Urinary bladder (tissue), 4 donors: Measurements from ENCODE around the gene ZNF32. TPM values are rescaled to one million over a fixed set of nuclear protein-coding genes. Genes with fewer than 3 reads are reported as not detected.
"Not testable (repeated sequence)": the region's sequence is repeated elsewhere in the genome, so short reads cannot be mapped to it uniquely, and the experiment has no call there.

Experiments
- DNase-seq: peaks from one replicate; pipeline ENCODE4 v3.0.0-alpha.2; 2015; ENCODE audit errors: extremely low spot score
- H3K27ac ChIP-seq: one replicate; pipeline ENCODE4 v1.5.1; 2013; ENCODE audit warnings: low read depth, mild to moderate bottlenecking, moderate library complexity
- H3K36me3 ChIP-seq: one replicate; pipeline ENCODE4 v1.6.1; 2013; ENCODE audit warnings: mild to moderate bottlenecking, moderate library complexity; ENCODE audit not compliant: insufficient read depth
- H3K4me1 ChIP-seq: one replicate; pipeline ENCODE4 v1.6.1; 2013; ENCODE audit warnings: mild to moderate bottlenecking, moderate library complexity; ENCODE audit not compliant: insufficient read depth
- H3K4me3 ChIP-seq: one replicate; pipeline ENCODE4 v1.5.1; 2013; ENCODE audit warnings: low read depth, low read length
- WGBS: extraction: QIAGEN DNeasy Blood & Tissue Kit; methylation state at CpG from one replicate; pipeline ENCODE4 v1.1.7; 2013; 5-methylcytosine and 5-hydroxymethylcytosine counted together
- polyA plus RNA-seq: library from polyadenylated mRNA; stranded (reverse); fragments of 200-250 nt; gene quantifications from one replicate; pipeline ENCODE4 v1.2.3, GENCODE V29; 2013
- total RNA-seq: library from RNA; depleted of rRNA; stranded (reverse); fragments of >200 nt; gene quantifications from one replicate; pipeline ENCODE4 v1.2.3, GENCODE V29; 2014
- donor health status: healthy with polysubstance abuse.
- donor health status: healthy.

ZNF32 gene
- total and polyA plus RNA-seq, 2 donors, result 37.7 to 50.9 TPM

- 85% methylated on average over 6 of the region's 6 CpGs for WGBS
Measured at GRCh38 chr10:43601576-43601975, 47.1 kb downstream of the ZNF32 start.

DNA sequence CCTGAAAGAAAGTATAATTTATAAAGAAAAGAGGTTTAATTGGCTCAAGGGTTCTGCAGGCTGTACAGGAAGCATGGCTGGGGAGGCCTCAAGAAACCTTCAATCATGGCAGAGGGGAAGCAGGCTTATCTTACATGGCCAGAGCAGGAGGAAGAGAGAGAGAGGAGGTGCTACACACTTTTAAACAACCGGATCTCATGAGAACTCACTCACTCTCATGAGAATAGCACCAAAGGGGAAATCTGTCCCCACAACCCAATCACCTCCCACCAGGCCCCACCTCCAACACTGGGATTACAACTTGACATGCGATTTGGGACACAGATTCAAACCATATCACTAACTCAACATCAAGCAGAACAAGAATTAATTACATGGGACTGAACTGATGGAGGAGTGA is 49.3 kb downstream of the ZNF32 start:
- WGBS, result 76% methylated on average over 2 of the region's 2 CpGs

More at GRCh38 chr10:43601576-43601975, 47.1 kb downstream of the ZNF32 start:
- H3K36me3 ChIP-seq, DNase-seq, H3K4me1 ChIP-seq, H3K4me3 ChIP-seq, H3K27ac ChIP-seq: not testable (repeated sequence)

GRCh38 chr10:43598446-43598845 is 50.2 kb downstream of the ZNF32 start:
- WGBS, result 42% methylated on average over 2 of the region's 2 CpGs
- no peak overlapping the region for H3K4me3 ChIP-seq
- H3K36me3 ChIP-seq, result no peaks in the 10 kb centered on the region
- no peak overlapping the region for H3K27ac ChIP-seq
- no peaks in the 10 kb centered on the region for H3K4me1 ChIP-seq
- no peak for DNase-seq

More for the DNA sequence above, 49.3 kb downstream of the ZNF32 start:
- H3K4me3 ChIP-seq, result no peak overlapping the region
- no peak for DNase-seq
- no peak overlapping the region for H3K27ac ChIP-seq
- H3K4me1 ChIP-seq, result no peaks in the 10 kb centered on the region
- no peaks in the 10 kb centered on the region for H3K36me3 ChIP-seq

- 65% methylated on average over 4 of the region's 4 CpGs for WGBS
- Histone ChIP-seq H3K36me3 (no peaks in the 10 kb centered on the region), H3K27ac (no peak overlapping the region), H3K4me3 (no peak overlapping the region), H3K4me1 (no peaks in the 10 kb centered on the region)
- DNase-seq, result no peak
Measured at GRCh38 chr10:43596546-43596945, 52.1 kb downstream of the ZNF32 start.

- H3K36me3 ChIP-seq, result no peaks in the 10 kb centered on the region
- WGBS, result 69% methylated on average over 7 of the region's 7 CpGs
- DNase-seq, result no peak
- no peak overlapping the region for H3K4me3 ChIP-seq
- no peaks in the 10 kb centered on the region for H3K4me1 ChIP-seq
- no peak overlapping the region for H3K27ac ChIP-seq
Measured at GRCh38 chr10:43595739-43596298, 52.9 kb downstream of the ZNF32 start.

DNA sequence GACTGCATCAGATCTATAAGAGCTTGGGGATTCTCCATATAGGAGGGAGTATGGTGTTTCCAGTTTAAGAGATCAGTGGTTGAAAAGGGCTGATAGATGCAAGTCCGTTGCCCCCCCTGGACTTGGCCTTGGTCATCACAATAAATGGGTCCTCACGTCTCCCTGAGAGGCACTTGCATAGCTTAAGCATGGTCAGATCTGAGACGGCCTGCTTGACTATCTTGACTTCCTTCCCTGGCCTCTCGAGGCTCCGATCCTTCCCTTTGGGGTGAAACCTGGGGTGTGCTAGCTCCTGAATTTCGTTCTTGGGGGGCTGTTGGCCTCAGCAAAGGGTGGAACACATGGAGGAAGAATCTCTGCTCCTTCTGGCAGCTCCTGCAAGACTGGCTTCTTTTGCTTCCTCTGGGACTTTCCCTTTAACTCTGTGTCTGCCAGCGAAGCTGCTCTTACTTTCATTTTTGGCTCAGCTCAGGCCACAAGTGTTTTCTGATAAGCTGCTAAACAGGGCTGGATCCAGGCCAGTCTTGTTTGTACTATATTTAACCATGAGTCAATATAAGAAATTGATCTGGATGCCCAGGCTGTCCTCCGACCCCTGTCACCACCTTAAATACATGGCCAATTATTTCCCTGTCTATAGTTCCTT is 53.6 kb downstream of the ZNF32 start:
- DNase-seq, result no peak
- Histone ChIP-seq H3K4me1 (no peaks in the 10 kb centered on the region), H3K36me3 (no peaks in the 10 kb centered on the region), H3K4me3 (no peak overlapping the region), H3K27ac (no peak overlapping the region)
- WGBS, result 30% methylated on average over 8 of the region's 8 CpGs

Other genes starting within 250 kb of the ZNF32 start
- 119 TPM for gene HNRNPF, start 239.7 kb downstream of the ZNF32 start, total RNA-seq
- 174 TPM for gene HNRNPF, start 239.7 kb downstream of the ZNF32 start, polyA plus RNA-seq
- 18.1 TPM for gene ZNF487, start 211.8 kb downstream of the ZNF32 start, total RNA-seq
- 10.5 TPM for gene ZNF487, start 211.8 kb downstream of the ZNF32 start, polyA plus RNA-seq
- gene ZNF239, start 74.3 kb downstream of the ZNF32 start, total RNA-seq, result 8.1 TPM
- 5.3 TPM for gene ZNF239, start 74.3 kb downstream of the ZNF32 start, polyA plus RNA-seq
- gene ZNF485, start 42.4 kb downstream of the ZNF32 start, total RNA-seq, result 5.2 TPM
- 1.7 TPM for gene ZNF485, start 42.4 kb downstream of the ZNF32 start, polyA plus RNA-seq